DOHH2 (cell line): ENCODE data around the gene CYP27B1.

Source experiments
- H3F3A ChIP-seq: fragments of 200-600 bp; sonication (generic), shearing (Covaris generic); 2 replicates; pipeline ENCODE4 v1.6.0; 2016; ENCODE audit warnings: antibody characterized with exemption, mild to moderate bottlenecking; ENCODE audit not compliant: control insufficient read depth, insufficient read depth
- H3K27ac ChIP-seq: fragments of 200-600 bp; sonication (generic); 2 replicates; pipeline ENCODE4 v1.5.1; 2014; ENCODE audit warnings: low read depth, mild to moderate bottlenecking, low read length, moderate library complexity
- H3K27me3 ChIP-seq: fragments of 200-600 bp; sonication (generic); 2 replicates; pipeline ENCODE4 v1.6.1; 2014; ENCODE audit warnings: mild to moderate bottlenecking, low read length, mixed read lengths; ENCODE audit not compliant: control insufficient read depth
- H3K36me3 ChIP-seq: fragments of 200-600 bp; sonication (generic); 2 replicates; pipeline ENCODE4 v1.6.1; 2014; ENCODE audit warnings: mild to moderate bottlenecking, low read length, moderate library complexity, mixed read lengths; ENCODE audit not compliant: control insufficient read depth
- H3K4me1 ChIP-seq: fragments of 200-600 bp; sonication (generic); 2 replicates; pipeline ENCODE4 v1.6.1; 2014; ENCODE audit warnings: mild to moderate bottlenecking, low read length, mixed read lengths; ENCODE audit not compliant: control insufficient read depth
- H3K4me2 ChIP-seq: fragments of 200-600 bp; sonication (generic); 2 replicates; pipeline ENCODE4 v1.6.0; 2014; ENCODE audit warnings: mild to moderate bottlenecking, low read length, moderate library complexity
- H3K4me3 ChIP-seq: fragments of 200-600 bp; sonication (generic); 2 replicates; pipeline ENCODE4 v1.5.1; 2014; ENCODE audit warnings: mild to moderate bottlenecking, low read length, mixed read lengths
- H3K79me2 ChIP-seq: fragments of 200-600 bp; sonication (generic); 2 replicates; pipeline ENCODE4 v1.6.1; 2014; ENCODE audit warnings: mild to moderate bottlenecking, low read length, mixed read lengths; ENCODE audit not compliant: control insufficient read depth
- H3K9me2 ChIP-seq: fragments of 200-600 bp; sonication (generic); replicated peaks from 2 replicates; pipeline ENCODE4 v1.6.1; 2014; ENCODE audit warnings: mild to moderate bottlenecking, low read length, mixed read lengths; ENCODE audit not compliant: control insufficient read depth
- H3K9me3 ChIP-seq: fragments of 200-600 bp; sonication (generic); 2 replicates; pipeline ENCODE4 v1.6.1; 2014; ENCODE audit warnings: antibody characterized with exemption, low read length, mixed read lengths; ENCODE audit not compliant: control insufficient read depth, insufficient read depth
- H4K20me1 ChIP-seq: fragments of 200-600 bp; sonication (generic); 2 replicates; pipeline ENCODE4 v1.6.0; 2014; ENCODE audit warnings: low read depth, mild to moderate bottlenecking, antibody characterized with exemption, low read length, moderate library complexity; ENCODE audit not compliant: control insufficient read depth, insufficient read depth
- CTCF ChIP-seq: fragments of 200-600 bp; sonication (generic); IDR thresholded peaks from one replicate; pipeline ENCODE4 v1.5.1; 2014; ENCODE audit warnings: antibody characterized with exemption, mild to moderate bottlenecking, low read depth, low read length; ENCODE audit not compliant: poor library complexity, severe bottlenecking
- EZH2phosphoT487 ChIP-seq: fragments of 200-600 bp; sonication (generic); IDR thresholded peaks from 2 replicates; pipeline ENCODE4 v1.6.1; 2017; ENCODE audit warnings: borderline replicate concordance, mild to moderate bottlenecking, antibody characterized with exemption, low read length, moderate library complexity, mixed read lengths

Gene CYP27B1

GRCh38 chr12:57741844-57742738 lies 24.8 kb downstream of the CYP27B1 start:
- TF ChIP-seq EZH2phosphoT487 (no peak), CTCF (peak; percentile 69)
- peak overlapping the region; percentile 43 for H3K27ac ChIP-seq
- peak overlapping the region; percentile 83 for H3K4me3 ChIP-seq
- H3K36me3 ChIP-seq, result peaks cover 20% of the 10 kb centered on the region
- peaks cover 41% of the 10 kb centered on the region for H3K79me2 ChIP-seq
- H3K9me2 ChIP-seq, result no peaks in the 10 kb centered on the region
- no peaks in the 10 kb centered on the region for H3K27me3 ChIP-seq
- H4K20me1 ChIP-seq, result no peaks in the 10 kb centered on the region
- H3K4me1 ChIP-seq, result peaks cover 61% of the 10 kb centered on the region
- no peaks in the 10 kb centered on the region for H3K9me3 ChIP-seq
- H3K4me2 ChIP-seq, result peak overlapping the region; percentile 93
- H3F3A ChIP-seq, result peaks cover 18% of the 10 kb centered on the region

- peaks cover 41% of the 10 kb centered on the region for H3K79me2 ChIP-seq
- peaks cover 11% of the 10 kb centered on the region for H3F3A ChIP-seq
- H3K4me1 ChIP-seq, result peaks cover 60% of the 10 kb centered on the region
- no peaks in the 10 kb centered on the region for H3K27me3 ChIP-seq
- H3K36me3 ChIP-seq, result peaks cover 13% of the 10 kb centered on the region
- peak overlapping the region; percentile 43 for H3K27ac ChIP-seq
- H4K20me1 ChIP-seq, result no peaks in the 10 kb centered on the region
- H3K9me2 ChIP-seq, result no peaks in the 10 kb centered on the region
- no peaks in the 10 kb centered on the region for H3K9me3 ChIP-seq
- H3K4me3 ChIP-seq, result peak overlapping the region; percentile 83
- TF ChIP-seq CTCF (no peak), EZH2phosphoT487 (no peak)
- peak overlapping the region; percentile 93 for H3K4me2 ChIP-seq
These were observed 25.5 kb downstream of the CYP27B1 start for GRCh38 chr12:57741413-57741789.

GRCh38 chr12:57740656-57741412 lies 26.0 kb downstream of the CYP27B1 start:
- H3K4me1 ChIP-seq, result peaks cover 55% of the 10 kb centered on the region
- H3K4me2 ChIP-seq, result peak overlapping the region; percentile 93
- H3K36me3 ChIP-seq, result peaks cover 8% of the 10 kb centered on the region
- peak overlapping the region; percentile 83 for H3K4me3 ChIP-seq
- H3K9me2 ChIP-seq, result no peaks in the 10 kb centered on the region
- H3K27ac ChIP-seq, result peak overlapping the region; percentile 43
- peaks cover 41% of the 10 kb centered on the region for H3K79me2 ChIP-seq
- no peaks in the 10 kb centered on the region for H3K9me3 ChIP-seq
- H4K20me1 ChIP-seq, result no peaks in the 10 kb centered on the region
- TF ChIP-seq EZH2phosphoT487 (no peak), CTCF (no peak)
- peaks cover 6% of the 10 kb centered on the region for H3F3A ChIP-seq
- H3K27me3 ChIP-seq, result no peaks in the 10 kb centered on the region
